ENCODE measurements around the gene GFPT1.

DNA sequence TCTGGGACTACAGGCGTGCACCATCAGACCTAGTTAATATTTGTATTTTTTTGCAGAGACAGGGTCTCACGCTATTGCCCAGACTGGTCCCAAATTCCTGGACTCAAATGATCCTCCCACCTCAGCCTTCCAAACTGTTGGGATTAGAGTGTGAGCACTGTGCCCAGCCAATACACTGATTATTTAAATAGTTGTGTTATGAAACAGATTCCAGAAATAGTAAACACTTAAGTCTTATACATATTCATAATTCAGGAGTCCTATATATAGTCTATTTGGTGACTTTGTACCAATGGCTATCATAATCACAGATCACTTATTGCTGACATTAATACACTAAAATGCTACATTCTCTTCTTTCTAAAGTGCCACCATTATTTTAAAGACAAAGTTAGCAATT, 37.4 kb upstream of the GFPT1 start:
- no peak for TF ChIP-seq POLR2A (IDR thresholded peaks at IDR 0.05)
- TF ChIP-seq, protein P1, sequence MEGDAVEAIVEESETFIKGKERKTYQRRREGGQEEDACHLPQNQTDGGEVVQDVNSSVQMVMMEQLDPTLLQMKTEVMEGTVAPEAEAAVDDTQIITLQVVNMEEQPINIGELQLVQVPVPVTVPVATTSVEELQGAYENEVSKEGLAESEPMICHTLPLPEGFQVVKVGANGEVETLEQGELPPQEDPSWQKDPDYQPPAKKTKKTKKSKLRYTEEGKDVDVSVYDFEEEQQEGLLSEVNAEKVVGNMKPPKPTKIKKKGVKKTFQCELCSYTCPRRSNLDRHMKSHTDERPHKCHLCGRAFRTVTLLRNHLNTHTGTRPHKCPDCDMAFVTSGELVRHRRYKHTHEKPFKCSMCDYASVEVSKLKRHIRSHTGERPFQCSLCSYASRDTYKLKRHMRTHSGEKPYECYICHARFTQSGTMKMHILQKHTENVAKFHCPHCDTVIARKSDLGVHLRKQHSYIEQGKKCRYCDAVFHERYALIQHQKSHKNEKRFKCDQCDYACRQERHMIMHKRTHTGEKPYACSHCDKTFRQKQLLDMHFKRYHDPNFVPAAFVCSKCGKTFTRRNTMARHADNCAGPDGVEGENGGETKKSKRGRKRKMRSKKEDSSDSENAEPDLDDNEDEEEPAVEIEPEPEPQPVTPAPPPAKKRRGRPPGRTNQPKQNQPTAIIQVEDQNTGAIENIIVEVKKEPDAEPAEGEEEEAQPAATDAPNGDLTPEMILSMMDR (IDR thresholded peaks at IDR 0.05), result no peak
- no peak for TF ChIP-seq POLR2AphosphoS5 (IDR thresholded peaks at IDR 0.05)
- no peak for TF ChIP-seq EP300 (IDR thresholded peaks at IDR 0.05)
